Uterus (tissue), 4 donors: Measurements from ENCODE around the gene FAM222B. TPM values are rescaled to one million over a fixed set of nuclear protein-coding genes. Genes with fewer than 3 reads are reported as not detected.

ENCODE experiments used
- DNase-seq, 2 donors: peaks; one replicate each; pipeline ENCODE4 v3.0.0-alpha.2; 2019 to 2020
- H3K27ac ChIP-seq, 2 donors: fragments of 200-600 bp; sonication (generic); 1 replicate in 1 of 2; 2 replicates in 1 of 2; pipeline ENCODE4 v1.5.1; 2016 to 2018
- H3K27me3 ChIP-seq, 2 donors: fragments of 200-600 bp; sonication (generic); one replicate each; pipeline ENCODE4 v1.5.1; 2018 to 2019; ENCODE audit warnings: control low read depth in 1 of 2
- H3K36me3 ChIP-seq, 2 donors: fragments of 200-600 bp; sonication (generic); one replicate each; pipeline ENCODE4 v1.5.1; 2019; ENCODE audit warnings: control low read depth in 1 of 2
- H3K4me1 ChIP-seq, 2 donors: fragments of 200-600 bp; sonication (generic); one replicate each; pipeline ENCODE4 v1.5.1; 2018 to 2019; ENCODE audit warnings: control low read depth in 1 of 2
- H3K4me3 ChIP-seq, 2 donors: fragments of 200-600 bp; sonication (generic); 1 replicate in 1 of 2; 2 replicates in 1 of 2; pipeline ENCODE4 v1.5.1; 2018 to 2019; ENCODE audit warnings: mild to moderate bottlenecking in 1 of 2
- H3K9me3 ChIP-seq, 2 donors: fragments of 200-600 bp; sonication (generic); one replicate each; pipeline ENCODE4 v1.5.1; 2019; ENCODE audit warnings: control low read depth in 1 of 2
- POLR2A ChIP-seq, 2 donors: fragments of 450-650 bp; IDR thresholded peaks; one replicate each; pipeline ENCODE4 v1.6.1; 2016; ENCODE audit warnings: antibody characterized with exemption in 2 of 2, mild to moderate bottlenecking in 1 of 2, moderate library complexity in 1 of 2
- intact Hi-C: fragments of 100-400 bp; cut with DNase I; formaldehyde crosslinking; loops from one replicate; pipeline ENCODE4 v1.15.1; 2023; ENCODE audit warnings: low total_unique reads
- total RNA-seq, 4 donors: library from RNA; depleted of rRNA in 3 of 4; stranded (reverse); fragments of >200 nt in 3 of 4; gene quantifications; one replicate each; pipeline versions ENCODE4 v1.1.0 to v1.2.4, GENCODE V29; 2014 to 2023
- TF ChIP-seq, protein P1 (sequence below), 4 experiments: fragments of 200-600 bp in 2 of 4; fragments of 450-650 bp in 2 of 4; sonication (generic) in 2 of 4; IDR thresholded peaks; one replicate each; pipeline ENCODE4 v1.5.1; 2016 to 2019; ENCODE audit warnings: antibody characterized with exemption in 4 of 4, mild to moderate bottlenecking in 2 of 4, moderate library complexity in 1 of 4
- donor health status: DM: yes; HTN: yes; CAD: no.

Gene FAM222B
- total RNA-seq, 4 donors from 2014 or later = 2.4 to 24.3 (median 4.2) TPM

DNA sequence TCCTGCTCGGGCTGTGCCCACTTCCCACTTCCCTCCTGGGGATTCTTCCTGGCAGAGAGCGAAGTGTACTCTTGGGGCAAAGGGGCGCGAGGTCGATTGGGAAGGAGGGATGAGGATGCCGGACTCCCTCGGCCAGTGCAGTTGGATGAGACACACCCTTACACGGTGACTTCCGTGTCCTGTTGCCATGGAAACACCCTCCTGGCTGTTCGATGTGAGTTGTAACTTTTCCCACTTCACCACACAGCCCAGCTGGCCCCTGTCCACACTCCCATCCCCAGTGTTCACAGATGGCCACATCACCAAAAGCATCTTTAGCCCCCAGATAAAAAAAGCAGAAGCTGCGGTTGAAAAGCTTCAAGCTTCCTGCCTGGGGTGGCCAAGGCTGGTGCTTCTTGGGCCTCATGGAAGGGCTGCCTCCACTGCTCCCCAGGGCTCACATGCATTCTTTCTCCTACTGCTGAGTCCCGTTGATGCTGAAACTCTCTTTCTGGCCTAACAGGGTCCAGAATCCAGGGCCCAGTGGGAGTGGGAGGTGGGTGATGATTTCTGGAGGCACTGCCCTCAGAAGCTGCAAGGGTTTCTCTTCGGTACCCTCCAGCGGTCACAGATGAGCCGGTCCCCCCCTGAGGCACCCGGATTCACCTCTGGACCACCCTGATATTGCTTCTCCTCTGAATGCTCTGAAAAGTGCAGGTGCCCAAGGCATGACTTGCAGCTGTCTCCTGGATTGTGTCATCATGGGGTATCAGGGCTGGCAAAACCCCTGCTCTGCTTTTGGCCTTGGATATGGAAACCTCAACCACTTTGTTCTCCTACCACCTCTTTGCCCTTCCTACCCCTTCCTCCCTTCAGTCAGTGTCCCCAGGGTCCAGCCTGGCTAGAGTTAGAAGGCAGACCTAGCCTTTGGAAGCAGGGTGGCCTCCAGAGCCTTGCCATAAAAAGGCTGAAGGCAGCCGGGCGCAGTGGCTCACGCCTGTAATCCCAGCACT, 100.9 kb downstream of the FAM222B start:
- peaks cover 0 to 11% of the 10 kb centered on the region in 2 donors for H3K4me1 ChIP-seq
- H3K9me3 ChIP-seq = no peaks in the 10 kb centered on the region
- no peaks in the 10 kb centered on the region for H3K27me3 ChIP-seq
- no peak for TF ChIP-seq POLR2A (IDR thresholded peaks at IDR 0.05)
- TF ChIP-seq, protein P1, sequence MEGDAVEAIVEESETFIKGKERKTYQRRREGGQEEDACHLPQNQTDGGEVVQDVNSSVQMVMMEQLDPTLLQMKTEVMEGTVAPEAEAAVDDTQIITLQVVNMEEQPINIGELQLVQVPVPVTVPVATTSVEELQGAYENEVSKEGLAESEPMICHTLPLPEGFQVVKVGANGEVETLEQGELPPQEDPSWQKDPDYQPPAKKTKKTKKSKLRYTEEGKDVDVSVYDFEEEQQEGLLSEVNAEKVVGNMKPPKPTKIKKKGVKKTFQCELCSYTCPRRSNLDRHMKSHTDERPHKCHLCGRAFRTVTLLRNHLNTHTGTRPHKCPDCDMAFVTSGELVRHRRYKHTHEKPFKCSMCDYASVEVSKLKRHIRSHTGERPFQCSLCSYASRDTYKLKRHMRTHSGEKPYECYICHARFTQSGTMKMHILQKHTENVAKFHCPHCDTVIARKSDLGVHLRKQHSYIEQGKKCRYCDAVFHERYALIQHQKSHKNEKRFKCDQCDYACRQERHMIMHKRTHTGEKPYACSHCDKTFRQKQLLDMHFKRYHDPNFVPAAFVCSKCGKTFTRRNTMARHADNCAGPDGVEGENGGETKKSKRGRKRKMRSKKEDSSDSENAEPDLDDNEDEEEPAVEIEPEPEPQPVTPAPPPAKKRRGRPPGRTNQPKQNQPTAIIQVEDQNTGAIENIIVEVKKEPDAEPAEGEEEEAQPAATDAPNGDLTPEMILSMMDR (IDR thresholded peaks at IDR 0.05) = no peak
- no peak for DNase-seq
- H3K4me3 ChIP-seq = no peak overlapping the region
- no peak overlapping the region for H3K27ac ChIP-seq
- no peaks in the 10 kb centered on the region for H3K36me3 ChIP-seq
- intact Hi-C loops = no loop called here

DNA sequence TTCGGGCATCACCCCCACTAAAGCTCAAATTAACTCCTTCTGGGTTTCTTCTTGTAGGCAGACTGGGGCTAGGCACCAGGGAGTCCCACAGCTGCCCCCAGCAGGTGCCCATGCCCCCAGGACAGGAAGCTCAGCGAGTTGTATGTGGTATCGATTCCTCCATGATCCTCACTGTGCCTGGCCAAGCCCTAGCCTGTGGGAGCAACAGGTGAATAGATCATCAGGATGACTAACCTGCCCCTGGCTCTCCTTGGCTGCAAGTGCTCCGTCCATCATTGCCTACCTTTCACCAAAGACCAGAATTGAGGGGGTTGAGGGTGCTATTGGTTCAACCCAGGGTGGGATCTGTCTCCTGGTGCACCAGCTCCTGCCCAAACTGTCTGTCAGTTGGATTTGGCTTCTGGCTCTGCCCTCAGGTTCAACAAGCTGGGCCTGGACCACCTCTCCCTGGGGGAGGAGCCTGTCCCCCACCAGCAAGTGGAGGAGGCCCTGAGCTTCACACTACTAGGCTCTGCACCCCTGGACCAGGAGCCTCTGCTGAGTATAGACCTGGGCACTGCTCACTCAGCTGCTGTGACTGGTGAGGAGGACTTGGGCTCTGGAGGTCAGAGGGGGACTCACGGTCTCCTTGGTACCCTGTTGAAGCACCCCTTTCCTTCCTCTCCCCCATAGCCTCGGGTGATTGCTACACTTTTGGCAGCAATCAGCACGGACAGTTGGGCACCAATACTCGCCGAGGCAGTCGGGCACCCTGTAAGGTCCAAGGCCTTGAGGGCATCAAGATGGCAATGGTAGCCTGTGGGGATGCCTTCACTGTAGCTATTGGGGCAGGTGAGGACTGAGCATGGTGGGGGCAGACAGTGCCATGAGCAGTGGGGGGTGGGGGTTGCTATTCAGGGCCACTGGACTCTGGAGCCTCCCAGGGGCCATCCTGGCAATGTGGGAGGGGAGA, 101.9 kb downstream of the FAM222B start:
- H3K4me3 ChIP-seq = no peak overlapping the region
- H3K4me1 ChIP-seq = peaks cover 0 to 5% of the 10 kb centered on the region in 2 donors
- no peaks in the 10 kb centered on the region for H3K27me3 ChIP-seq
- intact Hi-C loops = no loop called here
- no peaks in the 10 kb centered on the region for H3K9me3 ChIP-seq
- H3K27ac ChIP-seq = no peak overlapping the region
- H3K36me3 ChIP-seq = no peaks in the 10 kb centered on the region
- no peak for TF ChIP-seq POLR2A (IDR thresholded peaks at IDR 0.05)
- TF ChIP-seq, protein P1 (IDR thresholded peaks at IDR 0.05) = no peak
- no peak for DNase-seq

DNA sequence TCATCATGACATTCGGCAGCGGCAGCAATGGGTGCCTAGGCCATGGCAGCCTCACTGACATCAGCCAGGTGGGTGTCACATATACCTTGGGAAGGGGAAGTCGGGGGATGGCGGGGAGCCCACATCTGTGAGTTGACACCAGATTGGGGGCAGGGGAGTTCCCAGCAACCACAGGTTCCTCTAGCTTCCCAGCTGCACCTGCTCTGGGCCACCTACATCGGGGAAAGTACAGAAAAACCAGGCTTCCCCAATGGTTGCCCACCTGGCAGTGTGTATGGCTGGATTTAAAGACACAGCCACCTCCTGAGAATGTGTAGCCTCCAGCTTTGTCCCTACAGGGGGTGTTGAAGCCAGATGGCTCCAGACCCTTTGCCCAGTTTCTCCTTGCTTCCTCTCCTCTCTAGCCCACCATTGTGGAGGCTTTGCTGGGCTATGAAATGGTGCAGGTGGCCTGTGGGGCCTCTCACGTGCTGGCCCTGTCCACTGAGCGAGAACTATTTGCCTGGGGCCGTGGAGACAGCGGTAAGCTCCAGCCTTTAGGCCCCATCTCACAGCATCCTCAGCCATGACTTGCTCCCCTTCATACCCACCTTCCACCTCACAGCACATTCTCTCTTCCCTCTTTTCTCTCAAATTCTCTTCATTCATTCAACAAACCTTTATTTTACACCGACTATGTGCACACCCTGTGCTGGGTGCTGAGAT, 103.8 kb downstream of the FAM222B start:
- H3K9me3 ChIP-seq = no peaks in the 10 kb centered on the region
- H3K27ac ChIP-seq = no peak overlapping the region
- H3K4me3 ChIP-seq = no peak overlapping the region
- H3K27me3 ChIP-seq = no peaks in the 10 kb centered on the region
- intact Hi-C loops = no loop called here
- H3K36me3 ChIP-seq = no peaks in the 10 kb centered on the region
- H3K4me1 ChIP-seq = no peaks in the 10 kb centered on the region
- TF ChIP-seq, protein P1 (IDR thresholded peaks at IDR 0.05) = no peak
- no peak for TF ChIP-seq POLR2A (IDR thresholded peaks at IDR 0.05)
- no peak for DNase-seq

DNA sequence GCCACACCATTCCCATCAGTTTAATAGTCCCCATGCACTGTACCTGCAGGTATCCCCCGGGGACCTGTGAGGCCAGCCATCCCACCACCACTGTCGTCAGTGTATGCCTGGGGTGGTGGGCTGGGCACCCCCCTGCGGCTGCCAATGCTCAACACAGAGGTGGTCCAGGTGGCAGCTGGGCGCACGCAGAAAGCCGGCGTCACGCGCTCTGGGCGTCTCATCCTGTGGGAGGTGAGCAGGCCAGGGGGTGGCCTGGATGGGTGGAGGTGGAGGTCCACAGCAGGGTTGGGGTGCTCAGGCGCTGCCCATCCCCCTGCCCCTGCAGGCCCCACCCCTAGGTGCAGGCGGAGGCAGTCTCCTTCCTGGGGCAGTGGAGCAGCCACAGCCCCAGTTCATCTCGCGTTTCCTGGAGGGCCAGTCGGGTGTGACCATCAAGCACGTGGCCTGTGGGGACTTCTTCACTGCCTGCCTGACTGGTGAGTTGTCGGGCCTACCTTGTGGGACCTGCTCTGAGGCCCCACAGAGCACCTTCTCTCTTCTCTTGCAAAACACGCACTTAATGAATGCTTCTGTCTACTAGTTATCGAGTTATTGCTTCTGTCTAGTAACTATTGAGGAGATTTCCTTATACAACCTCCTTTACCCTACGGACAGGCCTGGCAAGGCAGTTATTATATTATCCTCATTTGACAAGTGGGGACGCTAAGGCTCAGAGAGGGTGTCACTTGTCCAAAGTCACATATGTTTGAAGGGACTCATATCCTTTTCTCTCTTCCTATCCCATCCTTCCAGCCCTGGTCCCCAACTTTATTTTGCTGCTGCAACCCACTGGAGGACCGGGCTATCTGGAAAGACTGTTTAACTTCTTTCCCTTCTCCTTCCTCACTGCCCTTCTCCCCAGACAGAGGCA, 104.6 kb downstream of the FAM222B start:
- DNase-seq = no peak
- H3K36me3 ChIP-seq = no peaks in the 10 kb centered on the region
- intact Hi-C loops = no loop called here
- no peaks in the 10 kb centered on the region for H3K27me3 ChIP-seq
- no peak overlapping the region for H3K27ac ChIP-seq
- H3K4me1 ChIP-seq = no peaks in the 10 kb centered on the region
- no peaks in the 10 kb centered on the region for H3K9me3 ChIP-seq
- TF ChIP-seq, protein P1 (IDR thresholded peaks at IDR 0.05) = no peak
- no peak for TF ChIP-seq POLR2A (IDR thresholded peaks at IDR 0.05)
- H3K4me3 ChIP-seq = no peak overlapping the region
